K562 (cell line): ENCODE results near the gene ZNF787.
A peak's percentile ranks its signal among the peaks of the same experiment; 100 is the strongest.

Experiments
- CEBPB ChIP-seq: fragments of 450-650 bp; IDR thresholded peaks from 2 replicates; pipeline ENCODE4 v1.6.1; 2016; ENCODE audit warnings: missing genetic modification characterization, missing compliant biosample characterization
- GABPA ChIP-seq: fragments of 200-800 bp; sonication (Bioruptor generic); conservative IDR thresholded peaks from 2 replicates; pipeline ENCODE4 v1.6.1; 2016; ENCODE audit warnings: low read depth, missing genetic modification characterization, missing compliant biosample characterization
- SREBF2 ChIP-seq: sonication (generic); formaldehyde crosslinking; IDR thresholded peaks from 2 replicates; pipeline ENCODE4 v1.4.0; 2020; ENCODE audit warnings: mild to moderate bottlenecking, missing genetic modification reagents
- ZBED1 ChIP-seq: IDR thresholded peaks from 2 replicates; pipeline ENCODE4 v1.6.1; 2014
- TF ChIP-seq, protein P1 (sequence below): fragments of 450-650 bp; conservative IDR thresholded peaks from 2 replicates; pipeline ENCODE4 v1.6.1; 2016; ENCODE audit warnings: missing genetic modification characterization, low read depth, mild to moderate bottlenecking, missing compliant biosample characterization, moderate library complexity
- TF ChIP-seq, protein P2 (sequence below), 3 experiments: IDR thresholded peaks in 2 of 3; conservative IDR thresholded peaks in 1 of 3; 2 replicates each; pipeline ENCODE4 v1.5.1; 2011 to 2012; ENCODE audit warnings: low read length in 3 of 3, mild to moderate bottlenecking in 3 of 3, control low read depth in 2 of 3, improper control_type of control experiment in 1 of 3, inconsistent platforms in 1 of 3, low read depth in 1 of 3, mixed read lengths in 1 of 3, moderate library complexity in 1 of 3; ENCODE audit not compliant: insufficient read depth in 2 of 3
- TF ChIP-seq, protein P3 (sequence below), 2 experiments: fragments of 450-650 bp; formaldehyde crosslinking in 1 of 2; IDR thresholded peaks; 2 replicates each; pipeline versions ENCODE4 v1.4.0 to v1.6.1; 2014 to 2020; ENCODE audit warnings: mild to moderate bottlenecking in 2 of 2, borderline replicate concordance in 1 of 2, low read depth in 1 of 2

DNA sequence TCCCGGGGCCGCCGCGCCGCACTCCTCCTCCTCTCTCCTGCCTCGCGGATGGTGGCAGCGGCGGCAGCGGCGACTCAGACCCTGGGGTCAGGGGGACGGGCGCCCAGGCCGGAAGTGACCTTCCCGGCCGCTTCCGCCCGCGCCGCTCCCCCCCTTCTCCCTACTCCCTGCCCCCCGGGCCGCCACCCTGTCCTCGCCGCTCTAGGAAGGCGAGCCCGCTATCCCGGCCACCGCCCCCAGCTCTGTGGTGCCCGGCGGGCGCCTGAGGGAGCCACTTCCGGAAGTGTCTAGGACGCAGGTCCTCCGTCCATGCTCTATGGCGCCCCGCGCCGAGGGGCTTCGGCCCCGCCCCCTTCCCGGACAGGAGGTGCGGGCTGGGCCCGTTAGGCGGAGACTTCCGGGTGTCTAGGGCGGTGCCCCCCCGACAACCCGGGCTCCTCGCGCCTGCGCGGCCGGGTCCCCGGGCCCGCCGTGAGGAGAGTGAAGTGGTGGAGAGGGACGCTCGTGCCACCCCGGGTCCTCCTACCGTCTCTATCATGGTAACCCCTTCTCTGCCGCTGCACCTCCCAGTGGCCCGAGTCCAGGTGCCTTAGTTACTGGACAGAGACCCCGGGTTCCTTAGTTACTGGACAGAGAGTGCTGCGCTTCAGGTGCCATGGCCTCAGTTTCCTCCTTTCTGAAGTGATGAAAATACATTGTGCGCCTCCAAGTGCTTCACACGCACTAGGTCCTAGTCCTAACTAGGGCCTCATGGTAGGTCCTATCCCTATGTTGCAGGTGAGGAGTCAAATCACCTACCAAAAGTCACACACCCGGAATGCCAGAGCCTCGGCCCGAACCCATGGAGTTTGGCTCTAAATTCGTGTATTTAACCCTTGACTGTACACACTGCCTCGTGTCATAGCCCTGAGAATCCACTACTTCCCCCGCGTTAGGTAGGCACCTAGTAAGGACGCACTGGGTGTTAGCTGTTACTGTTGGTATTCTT, at the start of gene ZNF787:
- TF ChIP-seq, protein P1, sequence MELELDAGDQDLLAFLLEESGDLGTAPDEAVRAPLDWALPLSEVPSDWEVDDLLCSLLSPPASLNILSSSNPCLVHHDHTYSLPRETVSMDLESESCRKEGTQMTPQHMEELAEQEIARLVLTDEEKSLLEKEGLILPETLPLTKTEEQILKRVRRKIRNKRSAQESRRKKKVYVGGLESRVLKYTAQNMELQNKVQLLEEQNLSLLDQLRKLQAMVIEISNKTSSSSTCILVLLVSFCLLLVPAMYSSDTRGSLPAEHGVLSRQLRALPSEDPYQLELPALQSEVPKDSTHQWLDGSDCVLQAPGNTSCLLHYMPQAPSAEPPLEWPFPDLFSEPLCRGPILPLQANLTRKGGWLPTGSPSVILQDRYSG (tag) = no peak
- TF ChIP-seq, protein P2, sequence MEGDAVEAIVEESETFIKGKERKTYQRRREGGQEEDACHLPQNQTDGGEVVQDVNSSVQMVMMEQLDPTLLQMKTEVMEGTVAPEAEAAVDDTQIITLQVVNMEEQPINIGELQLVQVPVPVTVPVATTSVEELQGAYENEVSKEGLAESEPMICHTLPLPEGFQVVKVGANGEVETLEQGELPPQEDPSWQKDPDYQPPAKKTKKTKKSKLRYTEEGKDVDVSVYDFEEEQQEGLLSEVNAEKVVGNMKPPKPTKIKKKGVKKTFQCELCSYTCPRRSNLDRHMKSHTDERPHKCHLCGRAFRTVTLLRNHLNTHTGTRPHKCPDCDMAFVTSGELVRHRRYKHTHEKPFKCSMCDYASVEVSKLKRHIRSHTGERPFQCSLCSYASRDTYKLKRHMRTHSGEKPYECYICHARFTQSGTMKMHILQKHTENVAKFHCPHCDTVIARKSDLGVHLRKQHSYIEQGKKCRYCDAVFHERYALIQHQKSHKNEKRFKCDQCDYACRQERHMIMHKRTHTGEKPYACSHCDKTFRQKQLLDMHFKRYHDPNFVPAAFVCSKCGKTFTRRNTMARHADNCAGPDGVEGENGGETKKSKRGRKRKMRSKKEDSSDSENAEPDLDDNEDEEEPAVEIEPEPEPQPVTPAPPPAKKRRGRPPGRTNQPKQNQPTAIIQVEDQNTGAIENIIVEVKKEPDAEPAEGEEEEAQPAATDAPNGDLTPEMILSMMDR (IDR thresholded peaks at IDR 0.05 in 2 of 3, conservative IDR thresholded peaks at IDR 0.05 in 1 of 3; ENCODE audit: insufficient read depth in 2 of 3, low read depth in 1 of 3, low read length in 3 of 3) = no peak
- TF ChIP-seq SREBF2 (CRISPR knock-in tag) (no peak), GABPA (tag) (peak; percentile 97), ZBED1 (no peak), CEBPB (tag) (no peak)
- TF ChIP-seq, protein P3, sequence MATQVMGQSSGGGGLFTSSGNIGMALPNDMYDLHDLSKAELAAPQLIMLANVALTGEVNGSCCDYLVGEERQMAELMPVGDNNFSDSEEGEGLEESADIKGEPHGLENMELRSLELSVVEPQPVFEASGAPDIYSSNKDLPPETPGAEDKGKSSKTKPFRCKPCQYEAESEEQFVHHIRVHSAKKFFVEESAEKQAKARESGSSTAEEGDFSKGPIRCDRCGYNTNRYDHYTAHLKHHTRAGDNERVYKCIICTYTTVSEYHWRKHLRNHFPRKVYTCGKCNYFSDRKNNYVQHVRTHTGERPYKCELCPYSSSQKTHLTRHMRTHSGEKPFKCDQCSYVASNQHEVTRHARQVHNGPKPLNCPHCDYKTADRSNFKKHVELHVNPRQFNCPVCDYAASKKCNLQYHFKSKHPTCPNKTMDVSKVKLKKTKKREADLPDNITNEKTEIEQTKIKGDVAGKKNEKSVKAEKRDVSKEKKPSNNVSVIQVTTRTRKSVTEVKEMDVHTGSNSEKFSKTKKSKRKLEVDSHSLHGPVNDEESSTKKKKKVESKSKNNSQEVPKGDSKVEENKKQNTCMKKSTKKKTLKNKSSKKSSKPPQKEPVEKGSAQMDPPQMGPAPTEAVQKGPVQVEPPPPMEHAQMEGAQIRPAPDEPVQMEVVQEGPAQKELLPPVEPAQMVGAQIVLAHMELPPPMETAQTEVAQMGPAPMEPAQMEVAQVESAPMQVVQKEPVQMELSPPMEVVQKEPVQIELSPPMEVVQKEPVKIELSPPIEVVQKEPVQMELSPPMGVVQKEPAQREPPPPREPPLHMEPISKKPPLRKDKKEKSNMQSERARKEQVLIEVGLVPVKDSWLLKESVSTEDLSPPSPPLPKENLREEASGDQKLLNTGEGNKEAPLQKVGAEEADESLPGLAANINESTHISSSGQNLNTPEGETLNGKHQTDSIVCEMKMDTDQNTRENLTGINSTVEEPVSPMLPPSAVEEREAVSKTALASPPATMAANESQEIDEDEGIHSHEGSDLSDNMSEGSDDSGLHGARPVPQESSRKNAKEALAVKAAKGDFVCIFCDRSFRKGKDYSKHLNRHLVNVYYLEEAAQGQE (IDR thresholded peaks at IDR 0.05; ENCODE audit: borderline replicate concordance) = no peak
- TF ChIP-seq, protein P3 (CRISPR knock-in tag; IDR thresholded peaks at IDR 0.05; ENCODE audit: low read depth) = 0 out of 2 replicates have a peak, but pooled peaks have one; percentile 20
